GM12873 (cell line): ENCODE results near the gene ASB15.
A peak's percentile ranks its signal among the peaks of the same experiment; 100 is the strongest.

Source experiments
- CTCF ChIP-seq: IDR thresholded peaks from 2 replicates; pipeline ENCODE4 v1.5.1; 2012; ENCODE audit warnings: low read depth, mild to moderate bottlenecking, moderate library complexity, low read length, control low read depth; ENCODE audit not compliant: insufficient read depth; ENCODE audit errors: missing control alignments

Gene ASB15

GRCh38 chr7:123579416-123579815, 22.2 kb upstream of the ASB15 start:
- no peak for TF ChIP-seq CTCF

GRCh38 chr7:123580406-123581161, 21.0 kb upstream of the ASB15 start:
- peak; percentile 77 for TF ChIP-seq CTCF

- TF ChIP-seq CTCF, result no peak
Measured at GRCh38 chr7:123581162-123581459, 20.5 kb upstream of the ASB15 start.

GRCh38 chr7:123583821-123584220, 17.8 kb upstream of the ASB15 start:
- TF ChIP-seq CTCF, result no peak

GRCh38 chr7:123588376-123588775, 13.2 kb upstream of the ASB15 start:
- TF ChIP-seq CTCF, result no peak

GRCh38 chr7:123594813-123595241, 6.8 kb upstream of the ASB15 start:
- TF ChIP-seq CTCF, result no peak

- TF ChIP-seq CTCF, result no peak
Measured at GRCh38 chr7:123598657-123599056, 3.0 kb upstream of the ASB15 start.
